Hepatic stellate cell (primary cell): Measurements from ENCODE around the gene TNN.
"Not testable (repeated sequence)": the region's sequence is repeated elsewhere in the genome, so short reads cannot be mapped to it uniquely, and the experiment has no call there.

Experiments
- DNase-seq: peaks from one replicate; pipeline ENCODE4 v3.0.0; 2011; ENCODE audit warnings: low spot score

TNN gene

GRCh38 chr1:175070818-175071217 lies 3.2 kb downstream of the TNN start:
- DNase-seq: no peak

- no peak for DNase-seq
These were observed 3.8 kb downstream of the TNN start for GRCh38 chr1:175071276-175071943.

GRCh38 chr1:175072099-175072951 lies 4.7 kb downstream of the TNN start:
- DNase-seq: peak; percentile 60

GRCh38 chr1:175073061-175073460 lies 5.4 kb downstream of the TNN start:
- DNase-seq: peak; percentile 25

GRCh38 chr1:175073633-175074032 lies 6.0 kb downstream of the TNN start:
- DNase-seq: no peak

- peak; percentile 76 for DNase-seq
These were observed 8.2 kb downstream of the TNN start for GRCh38 chr1:175075572-175076568.

GRCh38 chr1:175077356-175078030 lies 9.9 kb downstream of the TNN start:
- no peak for DNase-seq

GRCh38 chr1:175078629-175079028 lies 11.0 kb downstream of the TNN start:
- DNase-seq: no peak

GRCh38 chr1:175079338-175079737 lies 11.7 kb downstream of the TNN start:
- no peak for DNase-seq

GRCh38 chr1:175080030-175080429 lies 12.4 kb downstream of the TNN start:
- DNase-seq: no peak

GRCh38 chr1:175081983-175082382 lies 14.3 kb downstream of the TNN start:
- no peak for DNase-seq

GRCh38 chr1:175088525-175088951 lies 20.9 kb downstream of the TNN start:
- DNase-seq: no peak

GRCh38 chr1:175089136-175089718 lies 21.6 kb downstream of the TNN start:
- no peak for DNase-seq

GRCh38 chr1:175090780-175091179 lies 23.1 kb downstream of the TNN start:
- no peak for DNase-seq

- no peak for DNase-seq
These were observed 27.0 kb downstream of the TNN start for GRCh38 chr1:175094626-175095025.

- DNase-seq: no peak
These were observed 27.4 kb downstream of the TNN start for GRCh38 chr1:175095069-175095468.

- DNase-seq: no peak
These were observed 28.5 kb downstream of the TNN start for GRCh38 chr1:175095978-175096607.

GRCh38 chr1:175097361-175097760 lies 29.7 kb downstream of the TNN start:
- DNase-seq: no peak

GRCh38 chr1:175099916-175100315 lies 32.3 kb downstream of the TNN start:
- no peak for DNase-seq

GRCh38 chr1:175102166-175102565 lies 34.5 kb downstream of the TNN start:
- DNase-seq: not testable (repeated sequence)

GRCh38 chr1:175106536-175106935 lies 38.9 kb downstream of the TNN start:
- not testable (repeated sequence) for DNase-seq
